DMS114 treated with DMSO at 0.1 percent for 48 hours (cell line): ENCODE measurements around the gene PRKG1.

ENCODE experiments used
- DNase-seq: peaks from one replicate; lab custom pipeline; 2025; ENCODE audit not compliant: unreplicated experiment; lab: John Stamatoyannopoulos, UW

Gene PRKG1

DNA sequence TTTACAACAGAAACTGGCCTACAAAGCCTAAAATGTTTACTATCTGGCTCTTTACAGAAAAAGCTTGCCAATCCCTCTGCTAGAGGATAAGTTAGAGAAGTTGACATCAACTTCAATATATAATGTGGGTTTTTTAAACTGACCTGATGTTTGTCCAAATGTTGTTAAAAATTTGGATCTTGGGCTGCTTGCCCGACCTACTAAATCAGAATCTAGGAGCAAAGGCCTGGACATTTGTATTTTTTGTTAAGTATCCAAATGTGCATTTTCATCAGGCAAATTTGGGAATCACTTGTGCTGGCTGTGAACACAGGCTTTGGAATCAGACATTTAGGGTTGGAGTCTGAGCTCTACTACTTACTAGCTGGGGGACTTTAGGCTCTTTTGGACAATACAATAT lies 877.8 kb downstream of the PRKG1 start:
- no peak for DNase-seq

DNA sequence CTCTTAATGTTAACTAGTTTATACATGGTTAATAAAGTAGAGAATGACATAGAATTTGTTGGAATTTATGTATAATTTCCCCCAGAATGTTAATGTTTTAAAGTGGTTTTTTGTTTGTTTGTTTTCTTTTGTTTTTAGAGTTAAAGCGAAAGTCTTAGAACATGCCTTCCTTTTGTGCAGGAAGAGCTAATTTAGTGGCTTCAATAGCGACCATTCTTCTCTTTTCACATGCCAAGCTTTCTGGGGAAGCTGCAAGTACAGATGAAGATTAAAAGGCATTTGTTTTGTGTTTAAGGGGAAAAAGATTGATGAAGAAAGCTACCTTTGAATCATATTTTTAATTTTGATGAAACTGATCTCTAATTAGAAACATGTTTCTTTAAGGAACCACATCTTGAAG lies 881.4 kb downstream of the PRKG1 start:
- no peak for DNase-seq

DNA sequence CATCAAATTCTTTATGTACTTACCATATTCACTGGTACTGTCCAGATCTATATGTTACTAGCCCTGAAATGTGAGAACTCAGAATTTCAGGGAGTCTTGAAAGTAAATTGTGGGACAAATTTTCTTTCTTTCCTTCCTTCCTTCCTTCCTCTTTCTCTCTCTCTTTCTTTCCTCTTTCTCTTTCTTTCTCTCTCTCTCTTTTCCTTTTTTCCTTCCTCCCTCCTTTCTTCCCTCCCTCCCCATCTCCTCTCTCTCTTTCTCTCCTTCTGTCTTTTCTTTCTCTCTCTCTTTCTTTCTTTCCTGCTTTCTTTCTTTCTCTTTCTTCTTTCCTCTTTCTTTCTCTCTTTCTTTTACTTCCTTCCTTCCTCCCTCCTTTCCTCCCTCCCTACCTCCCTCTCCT lies 882.5 kb downstream of the PRKG1 start:
- DNase-seq, result no peak

DNA sequence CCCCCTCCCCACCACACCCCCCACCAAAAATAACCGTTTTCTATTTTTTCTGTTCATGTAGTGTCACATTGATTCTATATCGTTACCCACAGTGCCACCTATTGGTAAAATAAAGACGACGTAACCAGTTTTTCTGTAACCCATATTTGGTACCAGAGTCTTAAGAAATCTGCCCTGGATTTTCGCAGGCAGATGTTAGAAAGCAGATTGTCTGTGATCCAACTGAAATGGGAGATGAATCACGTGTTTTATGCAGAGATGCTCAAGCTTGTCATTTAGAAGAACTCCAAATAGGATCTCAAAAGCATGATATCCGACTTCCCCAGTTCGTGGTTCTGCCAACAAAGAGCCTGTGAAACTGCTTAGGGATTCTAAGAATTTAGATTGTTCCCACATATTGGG lies 886.2 kb downstream of the PRKG1 start:
- peak; percentile 29 for DNase-seq

DNA sequence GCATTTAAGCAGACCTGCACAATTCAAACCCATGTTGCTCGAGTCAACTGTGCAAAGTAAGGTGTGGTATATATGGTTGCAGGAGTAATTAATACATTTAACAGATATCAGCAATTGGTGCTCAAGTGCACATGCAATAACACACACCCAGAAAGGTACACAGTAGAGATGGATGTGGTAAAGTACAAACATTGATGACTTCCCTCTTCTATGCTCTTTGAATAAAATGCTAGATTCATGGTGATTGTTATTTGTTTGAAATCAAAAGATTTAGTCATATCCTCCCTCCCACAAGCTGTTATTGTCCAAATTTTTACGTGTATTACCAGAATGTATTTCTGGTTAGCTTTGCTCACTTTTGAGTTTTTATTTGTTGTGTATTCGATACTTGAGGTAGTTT lies 887.1 kb downstream of the PRKG1 start:
- no peak for DNase-seq

DNA sequence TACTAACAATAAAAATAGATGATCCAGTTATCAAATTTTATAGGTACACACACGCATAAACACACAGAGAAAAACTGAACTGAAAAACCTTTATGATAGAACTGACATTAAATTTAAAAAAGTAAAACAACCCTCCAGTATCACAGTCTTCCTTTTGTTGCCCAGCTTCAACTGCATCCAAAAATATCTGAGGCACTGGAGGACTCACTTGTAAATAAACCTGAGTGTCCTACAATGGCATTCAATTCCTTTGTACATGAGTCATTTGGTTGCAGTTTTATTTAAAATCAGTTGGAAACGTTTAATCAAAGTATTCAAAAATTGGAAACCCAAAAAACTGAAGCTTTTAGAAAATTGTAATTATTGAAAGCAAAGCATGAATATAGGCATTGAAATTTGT lies 890.3 kb downstream of the PRKG1 start:
- no peak for DNase-seq

DNA sequence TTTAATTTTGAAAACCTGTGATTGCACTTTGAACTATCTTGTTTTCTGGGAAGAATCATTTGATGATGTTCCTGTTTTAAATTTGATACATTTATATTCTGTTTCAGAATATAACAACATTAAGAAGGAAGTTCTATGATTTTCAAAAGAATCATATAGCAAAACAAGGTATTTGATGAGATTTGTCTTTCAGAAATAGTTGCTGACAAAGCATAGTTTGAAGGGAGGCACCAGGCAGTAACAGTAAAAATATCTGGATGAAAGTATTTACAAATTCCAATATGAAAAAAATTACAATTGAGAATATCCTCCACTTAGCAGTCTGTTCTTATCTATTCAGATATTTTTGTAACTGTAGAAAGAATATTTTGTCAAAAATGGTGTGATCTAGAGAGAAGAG lies 891.2 kb downstream of the PRKG1 start:
- DNase-seq, result no peak

DNA sequence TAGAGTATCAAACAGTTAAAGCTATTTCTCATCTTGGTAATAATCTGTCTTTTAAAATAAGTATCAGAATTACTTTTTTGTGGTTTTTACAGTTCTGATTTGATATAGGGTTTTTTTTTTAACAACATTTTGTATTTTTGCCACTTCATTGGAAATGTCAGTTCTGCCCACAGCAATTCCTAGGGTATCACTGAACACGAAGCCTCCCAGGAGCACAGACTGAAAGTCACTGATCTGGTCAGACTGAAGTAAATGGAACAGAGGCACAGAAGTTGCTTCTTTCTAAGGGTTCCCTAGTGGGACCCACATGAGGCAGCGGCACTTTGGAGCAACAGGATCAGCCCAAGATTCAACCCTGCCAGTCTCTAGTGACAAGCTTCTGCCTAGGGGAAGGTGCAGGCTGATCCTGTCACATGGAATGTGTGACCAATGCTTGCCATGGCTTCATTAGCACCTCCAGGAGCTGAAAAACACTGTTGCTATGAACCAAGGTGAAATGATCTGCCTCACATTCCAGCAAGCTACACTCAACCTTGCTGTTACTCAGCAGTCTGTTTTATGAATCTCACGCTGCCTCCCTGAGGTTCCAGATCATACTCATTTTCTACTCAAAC lies 898.6 kb downstream of the PRKG1 start:
- DNase-seq, result no peak

DNA sequence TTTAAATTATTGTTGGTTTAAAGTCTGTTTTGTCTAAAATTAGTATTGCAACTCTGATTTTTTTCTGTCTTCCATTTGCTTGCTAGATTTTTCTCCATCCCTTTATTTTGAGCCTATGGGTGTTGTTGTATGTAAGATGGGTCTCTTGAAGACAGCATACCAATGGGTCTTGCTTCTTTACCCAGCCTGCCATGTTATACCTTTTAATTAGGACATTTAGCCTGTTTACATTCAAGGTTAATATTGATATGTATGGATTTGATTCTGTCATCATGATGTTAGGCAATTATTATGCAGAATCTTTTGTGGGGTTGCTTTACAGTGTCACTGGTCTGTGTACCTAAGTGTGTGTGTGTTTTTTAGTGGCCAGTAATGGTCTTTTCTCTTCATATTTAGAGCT lies 906.5 kb downstream of the PRKG1 start:
- no peak for DNase-seq

DNA sequence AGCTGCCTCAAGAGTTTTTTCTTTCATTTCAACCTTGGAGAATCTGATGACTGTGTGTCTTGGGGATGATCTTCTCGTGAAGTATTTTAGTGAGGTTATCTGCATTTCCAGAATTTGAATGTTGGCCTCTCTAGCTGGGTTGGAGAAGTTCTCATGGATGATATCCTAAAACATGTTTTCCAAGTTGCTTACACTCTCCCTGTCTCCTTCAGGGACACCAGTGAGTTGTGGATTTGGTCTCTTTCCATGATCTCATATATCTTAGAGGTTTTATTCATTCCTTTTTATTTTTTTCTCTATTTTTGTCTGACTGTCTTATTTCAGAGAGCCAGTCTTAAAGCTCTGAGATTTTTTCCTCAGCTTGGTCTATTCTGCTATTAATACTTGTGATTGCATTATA lies 907.4 kb downstream of the PRKG1 start:
- no peak for DNase-seq

DNA sequence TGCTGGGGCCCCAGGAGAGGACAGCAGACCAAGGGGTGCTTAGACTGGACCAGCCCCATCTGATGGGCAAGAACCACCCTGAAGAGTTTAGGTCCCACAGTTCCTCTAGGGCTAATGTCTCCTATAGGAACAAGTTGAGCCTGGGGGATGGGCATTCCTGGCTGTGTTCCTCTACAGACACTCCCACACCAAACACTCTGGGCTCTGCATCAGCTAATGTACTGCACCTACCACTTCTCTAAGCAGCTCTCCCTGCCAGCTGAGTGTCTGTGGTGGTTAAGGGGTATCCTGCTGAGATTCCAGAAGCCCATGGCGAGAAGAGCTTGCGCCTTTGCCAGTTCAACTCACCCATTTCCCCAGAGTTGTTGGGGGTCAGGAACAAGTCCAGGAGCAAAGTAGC lies 909.2 kb downstream of the PRKG1 start:
- DNase-seq, result no peak

DNA sequence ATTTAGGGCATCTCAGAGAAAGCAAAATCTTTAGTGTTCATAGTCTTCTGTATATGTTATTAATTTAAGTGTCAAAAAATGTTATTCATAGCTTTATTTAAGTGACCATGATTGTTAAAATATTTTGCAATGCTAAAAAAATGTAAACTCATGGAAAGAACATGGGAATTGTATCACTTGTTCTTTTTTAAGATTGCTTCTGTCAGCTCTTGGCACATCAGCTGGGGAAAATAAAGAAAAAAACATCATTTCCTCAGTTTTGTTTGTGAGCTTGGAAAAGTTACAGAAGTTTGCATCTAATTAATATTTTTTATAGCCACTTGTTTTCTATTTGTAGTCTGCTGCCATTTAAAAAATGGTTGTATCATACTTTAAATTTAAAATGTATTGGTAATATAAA lies 911.0 kb downstream of the PRKG1 start:
- DNase-seq, result no peak

DNA sequence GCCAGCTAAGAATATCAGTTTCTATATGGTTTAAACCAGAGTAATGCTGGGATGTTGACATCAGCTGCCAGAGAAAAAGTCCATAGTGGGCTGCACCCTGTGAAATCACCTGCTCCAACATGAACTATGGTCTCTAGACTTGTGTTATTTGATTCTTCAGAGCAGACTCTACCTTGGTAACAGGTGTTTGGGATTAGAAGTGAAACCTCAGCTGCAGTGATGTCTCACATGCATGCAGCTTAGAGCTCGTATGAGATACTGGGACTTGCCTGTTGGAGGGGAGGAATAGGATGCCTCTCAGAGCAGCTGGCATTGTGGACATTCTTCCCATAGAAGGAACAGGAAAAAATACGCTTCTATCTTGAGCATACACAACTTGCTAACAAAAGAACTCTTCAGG lies 912.2 kb downstream of the PRKG1 start:
- DNase-seq, result no peak

DNA sequence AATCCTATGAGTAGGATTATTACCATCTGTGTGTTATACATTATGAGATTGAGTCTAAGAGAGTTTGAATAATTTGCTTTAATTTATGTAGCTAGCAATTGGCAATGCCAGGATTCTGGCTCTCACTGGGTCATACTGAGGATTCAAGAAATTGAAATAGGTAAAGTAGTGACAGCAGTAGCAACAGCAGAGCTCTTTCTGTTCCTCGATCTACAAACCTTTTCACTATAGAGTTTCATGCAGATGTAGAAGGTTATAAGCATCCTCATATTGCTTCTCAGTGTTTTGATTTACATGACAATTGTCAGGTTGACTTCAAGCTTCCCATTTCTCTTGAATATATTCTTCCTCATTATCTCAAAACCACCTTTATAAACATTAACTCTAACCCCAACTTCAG lies 919.2 kb downstream of the PRKG1 start:
- no peak for DNase-seq

DNA sequence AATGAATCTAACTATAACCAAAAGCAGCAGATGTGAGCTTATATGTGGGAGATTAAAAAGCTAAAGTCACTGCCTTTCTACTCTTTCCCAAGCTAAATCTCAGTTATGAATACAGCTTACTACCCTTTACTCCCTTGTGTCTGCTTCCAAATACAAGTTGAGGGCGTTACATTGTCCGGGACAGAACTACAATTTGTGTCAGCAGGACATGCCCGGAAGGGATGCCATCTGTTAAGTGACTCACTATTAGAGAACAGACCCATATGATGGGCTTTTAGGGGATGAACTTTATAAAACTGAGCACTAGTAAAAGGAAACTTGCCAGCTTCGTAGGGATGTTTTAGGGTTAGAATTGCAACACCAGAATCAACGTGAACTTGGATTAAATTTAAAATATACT lies 924.8 kb downstream of the PRKG1 start:
- no peak for DNase-seq

DNA sequence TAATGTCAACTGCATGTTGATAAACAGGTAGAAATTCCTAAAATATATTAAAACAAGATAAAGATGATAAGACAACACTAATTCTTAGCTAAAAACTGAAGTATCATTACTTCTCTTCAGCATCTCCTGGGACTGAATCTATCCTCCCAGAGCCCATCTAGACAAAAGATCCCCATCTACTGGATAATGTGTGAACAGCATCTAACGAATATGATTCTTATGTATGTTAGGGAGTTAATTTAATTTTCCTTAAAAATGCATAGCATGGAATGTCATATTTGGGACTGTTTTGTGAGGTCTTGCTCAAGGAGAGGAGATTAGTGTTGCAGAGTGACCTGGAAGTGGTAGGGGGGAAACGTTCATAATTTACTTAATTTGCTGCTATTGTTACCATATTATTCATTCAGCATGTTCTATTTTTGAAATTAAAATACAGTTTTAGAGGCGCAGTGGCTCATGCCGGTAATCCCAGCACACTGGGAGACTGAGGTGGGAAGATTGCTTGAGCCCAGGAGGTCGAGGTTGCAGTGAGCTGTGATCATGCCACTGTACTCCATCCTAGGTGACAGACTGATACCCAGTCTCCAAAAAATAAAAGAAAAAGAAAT lies 930.2 kb downstream of the PRKG1 start:
- DNase-seq, result peak; percentile 39

DNA sequence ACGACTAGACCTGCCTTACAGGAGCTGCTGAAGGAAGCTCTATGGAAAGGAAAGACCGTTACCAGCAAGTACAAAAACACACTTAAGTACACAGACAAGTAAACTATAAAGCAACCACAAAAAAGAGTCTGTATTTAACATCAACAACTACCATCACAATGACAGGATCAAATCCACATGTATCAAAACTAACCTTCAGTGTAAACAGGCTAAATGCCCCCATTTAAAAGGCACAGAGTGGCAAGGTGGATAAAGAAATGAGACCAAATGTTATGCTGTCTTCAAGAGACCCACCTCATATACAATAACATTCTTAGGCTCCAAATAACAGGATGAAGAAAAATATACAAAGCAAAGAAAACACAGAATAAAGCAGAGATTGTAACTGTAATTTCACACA lies 932.8 kb downstream of the PRKG1 start:
- DNase-seq, result no peak

DNA sequence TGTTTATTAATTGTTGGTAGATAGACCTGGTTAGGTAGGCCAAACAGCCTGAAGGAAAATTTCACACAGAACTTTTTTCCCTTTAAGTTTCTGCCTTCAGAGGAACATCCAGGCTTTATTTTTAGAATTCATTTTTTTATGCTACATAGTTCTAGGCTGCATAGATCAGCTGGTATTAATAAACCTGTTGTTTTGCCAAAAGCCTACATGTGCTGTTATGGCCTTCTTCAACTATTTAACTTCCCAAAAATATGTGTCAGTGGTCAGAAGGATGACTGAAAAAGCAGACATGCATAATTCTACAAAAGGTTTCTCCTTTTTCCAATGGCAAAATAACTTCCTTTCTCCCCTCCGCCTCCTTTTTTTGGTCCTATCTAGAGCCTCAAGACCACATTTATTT lies 936.8 kb downstream of the PRKG1 start:
- DNase-seq, result no peak

DNA sequence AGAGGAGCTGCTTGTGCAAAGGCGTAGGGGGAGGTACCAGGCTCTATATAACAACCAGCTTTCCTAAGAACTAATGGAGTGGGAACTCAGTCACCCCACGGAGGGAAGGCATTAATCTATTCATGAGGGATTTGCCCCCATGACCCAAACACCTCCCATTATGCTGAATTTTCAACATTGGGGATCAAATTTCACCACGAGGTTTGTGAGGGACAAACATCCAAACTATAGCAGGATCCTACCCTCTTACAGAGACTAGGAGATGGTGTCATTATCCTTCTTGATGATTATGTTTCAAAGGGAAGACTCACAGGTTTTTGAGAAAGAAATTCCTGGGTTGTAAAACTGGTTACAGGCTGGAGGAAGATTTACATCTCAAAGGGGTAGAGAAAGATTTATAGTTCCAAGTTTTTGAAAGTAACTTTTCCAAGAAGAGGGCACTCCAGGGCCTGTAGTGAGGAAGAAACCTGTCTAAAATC lies 944.8 kb downstream of the PRKG1 start:
- DNase-seq, result no peak

DNA sequence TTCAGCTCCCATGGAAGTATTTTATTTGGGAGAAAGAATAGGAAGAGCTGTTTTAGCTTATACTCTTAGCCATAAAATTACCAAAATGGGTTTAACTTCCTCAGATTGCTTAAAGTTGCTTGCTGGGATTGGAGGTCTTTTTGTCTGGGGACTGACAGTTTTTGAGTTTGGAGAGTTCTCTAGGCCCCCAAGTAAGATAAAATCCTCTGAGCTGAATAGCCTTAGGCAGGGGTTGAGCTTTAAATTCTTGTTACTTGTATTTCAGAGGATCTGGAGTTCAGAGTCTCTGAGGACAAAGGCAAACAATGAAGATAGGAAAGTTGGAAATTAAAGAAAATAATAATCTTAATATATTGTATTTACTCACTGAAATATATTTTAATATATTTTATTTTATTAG lies 945.4 kb downstream of the PRKG1 start:
- no peak for DNase-seq

DNA sequence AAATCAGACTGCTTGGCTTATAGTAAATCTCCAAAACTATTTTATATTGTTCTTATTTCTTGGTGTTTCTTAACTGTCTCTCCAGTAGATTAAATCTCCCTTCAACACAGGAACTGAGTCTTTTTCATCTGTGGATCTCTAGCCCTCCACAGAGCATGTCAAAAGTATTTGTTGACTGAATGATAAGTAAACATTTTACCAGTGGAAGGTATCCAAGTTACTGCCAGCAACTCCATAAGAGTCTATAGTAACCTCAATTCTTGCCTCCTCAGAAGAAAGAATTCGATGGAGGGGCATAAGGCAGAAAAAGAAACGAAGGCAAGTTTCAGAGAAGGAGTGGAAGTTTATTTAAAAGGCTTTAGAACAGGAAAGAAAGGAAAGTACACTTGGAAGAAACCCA lies 945.9 kb downstream of the PRKG1 start:
- DNase-seq, result no peak

DNA sequence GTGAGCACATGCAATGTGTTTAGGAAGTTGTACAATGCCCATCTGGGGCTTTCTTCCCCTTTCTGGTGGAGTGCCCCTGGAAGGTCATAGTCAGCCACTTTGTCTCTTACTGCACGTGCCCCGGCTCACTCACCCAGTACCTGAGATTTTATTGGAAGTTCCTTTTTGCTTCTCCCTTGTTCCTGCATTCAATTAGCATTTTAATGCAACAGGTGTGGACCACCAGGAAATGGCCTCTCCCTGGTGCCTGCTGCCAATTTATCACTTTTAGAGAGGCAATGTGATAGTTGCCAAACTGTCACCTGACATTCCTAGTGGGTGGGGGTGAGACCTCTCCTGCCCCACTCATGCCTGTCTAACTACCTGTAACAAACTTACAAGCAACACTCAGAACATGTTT lies 946.4 kb downstream of the PRKG1 start:
- no peak for DNase-seq

DNA sequence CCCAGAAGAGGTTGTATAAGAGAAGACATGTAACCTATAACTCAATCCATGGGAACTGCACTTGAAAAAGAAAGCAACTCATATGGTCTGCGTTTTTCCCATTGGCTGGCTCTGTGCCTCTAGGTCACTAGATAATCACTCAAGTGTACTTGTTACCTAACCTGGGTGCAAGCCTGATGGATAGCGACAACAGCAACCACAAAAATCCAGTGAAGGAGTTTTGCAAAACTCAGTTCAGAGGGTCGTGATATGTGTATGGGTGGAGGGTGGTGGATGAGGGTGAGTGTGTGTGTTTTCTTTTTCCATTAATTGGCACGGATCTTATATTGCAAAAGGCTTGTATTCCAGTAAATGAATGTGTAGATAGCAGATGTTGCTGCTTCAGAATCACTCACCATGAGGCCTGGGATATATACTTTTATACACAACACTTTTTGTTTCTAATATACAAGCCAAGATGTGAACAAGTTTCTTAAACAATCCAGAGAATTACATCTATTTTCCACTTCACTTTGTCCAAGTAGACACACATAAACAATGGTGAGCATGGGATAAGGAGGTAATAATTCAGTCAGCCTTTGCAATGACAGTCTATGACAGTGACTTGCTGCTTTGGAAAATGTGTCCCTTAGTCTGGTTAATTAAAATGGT lies 952.9 kb downstream of the PRKG1 start:
- DNase-seq, result no peak
